ENCODE data around the gene CRYGD.

CRYGD gene

GRCh38 chr2:208096080-208096479 lies 28.2 kb downstream of the CRYGD start:
- TF ChIP-seq POLR2AphosphoS5 (IDR thresholded peaks at IDR 0.05; ENCODE audit: low read depth, low read length) = no peak
- TF ChIP-seq FOXP2 (optimal IDR thresholded peaks at IDR 0.05; ENCODE audit: borderline replicate concordance, extremely low read depth, extremely low read length, insufficient read depth) = no peak
- TF ChIP-seq, protein P1, sequence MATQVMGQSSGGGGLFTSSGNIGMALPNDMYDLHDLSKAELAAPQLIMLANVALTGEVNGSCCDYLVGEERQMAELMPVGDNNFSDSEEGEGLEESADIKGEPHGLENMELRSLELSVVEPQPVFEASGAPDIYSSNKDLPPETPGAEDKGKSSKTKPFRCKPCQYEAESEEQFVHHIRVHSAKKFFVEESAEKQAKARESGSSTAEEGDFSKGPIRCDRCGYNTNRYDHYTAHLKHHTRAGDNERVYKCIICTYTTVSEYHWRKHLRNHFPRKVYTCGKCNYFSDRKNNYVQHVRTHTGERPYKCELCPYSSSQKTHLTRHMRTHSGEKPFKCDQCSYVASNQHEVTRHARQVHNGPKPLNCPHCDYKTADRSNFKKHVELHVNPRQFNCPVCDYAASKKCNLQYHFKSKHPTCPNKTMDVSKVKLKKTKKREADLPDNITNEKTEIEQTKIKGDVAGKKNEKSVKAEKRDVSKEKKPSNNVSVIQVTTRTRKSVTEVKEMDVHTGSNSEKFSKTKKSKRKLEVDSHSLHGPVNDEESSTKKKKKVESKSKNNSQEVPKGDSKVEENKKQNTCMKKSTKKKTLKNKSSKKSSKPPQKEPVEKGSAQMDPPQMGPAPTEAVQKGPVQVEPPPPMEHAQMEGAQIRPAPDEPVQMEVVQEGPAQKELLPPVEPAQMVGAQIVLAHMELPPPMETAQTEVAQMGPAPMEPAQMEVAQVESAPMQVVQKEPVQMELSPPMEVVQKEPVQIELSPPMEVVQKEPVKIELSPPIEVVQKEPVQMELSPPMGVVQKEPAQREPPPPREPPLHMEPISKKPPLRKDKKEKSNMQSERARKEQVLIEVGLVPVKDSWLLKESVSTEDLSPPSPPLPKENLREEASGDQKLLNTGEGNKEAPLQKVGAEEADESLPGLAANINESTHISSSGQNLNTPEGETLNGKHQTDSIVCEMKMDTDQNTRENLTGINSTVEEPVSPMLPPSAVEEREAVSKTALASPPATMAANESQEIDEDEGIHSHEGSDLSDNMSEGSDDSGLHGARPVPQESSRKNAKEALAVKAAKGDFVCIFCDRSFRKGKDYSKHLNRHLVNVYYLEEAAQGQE (IDR thresholded peaks at IDR 0.05; ENCODE audit: insufficient read depth in 1 of 2, low read depth in 2 of 2, low read length in 2 of 2) = no peak
- no peak for TF ChIP-seq TAF1 (IDR thresholded peaks at IDR 0.05; ENCODE audit: borderline replicate concordance, insufficient read depth, low read length)

DNA sequence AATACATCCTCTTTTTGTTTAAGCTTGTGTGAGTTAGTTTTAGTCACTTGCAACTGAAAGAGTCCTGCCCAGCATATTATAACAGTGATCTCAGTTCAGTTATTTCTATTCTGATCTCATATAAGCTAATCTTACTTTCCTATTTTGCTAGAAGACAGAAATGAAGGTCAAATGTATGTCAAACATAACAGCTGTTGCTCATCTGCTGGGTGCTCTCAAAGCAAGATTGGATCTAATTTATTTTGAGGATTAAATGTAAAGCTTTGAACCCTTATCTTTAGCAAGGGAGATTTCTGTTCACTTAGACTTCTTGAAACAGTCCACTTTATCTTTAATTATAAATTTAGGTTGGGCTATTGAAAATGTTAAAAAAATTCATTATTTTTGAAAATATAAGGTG lies 31.2 kb downstream of the CRYGD start:
- no peak for TF ChIP-seq TAF1 (IDR thresholded peaks at IDR 0.05; ENCODE audit: borderline replicate concordance, insufficient read depth, low read length)
- TF ChIP-seq FOXP2 (optimal IDR thresholded peaks at IDR 0.05; ENCODE audit: borderline replicate concordance, extremely low read depth, extremely low read length, insufficient read depth) = no peak
- TF ChIP-seq, protein P1 (IDR thresholded peaks at IDR 0.05; ENCODE audit: insufficient read depth in 1 of 2, low read depth in 2 of 2, low read length in 2 of 2) = no peak
- no peak for TF ChIP-seq SIN3A (IDR thresholded peaks at IDR 0.05; ENCODE audit: borderline replicate concordance, insufficient read depth, low read length)
- no peak for TF ChIP-seq POLR2AphosphoS5 (IDR thresholded peaks at IDR 0.05; ENCODE audit: low read depth, low read length)

DNA sequence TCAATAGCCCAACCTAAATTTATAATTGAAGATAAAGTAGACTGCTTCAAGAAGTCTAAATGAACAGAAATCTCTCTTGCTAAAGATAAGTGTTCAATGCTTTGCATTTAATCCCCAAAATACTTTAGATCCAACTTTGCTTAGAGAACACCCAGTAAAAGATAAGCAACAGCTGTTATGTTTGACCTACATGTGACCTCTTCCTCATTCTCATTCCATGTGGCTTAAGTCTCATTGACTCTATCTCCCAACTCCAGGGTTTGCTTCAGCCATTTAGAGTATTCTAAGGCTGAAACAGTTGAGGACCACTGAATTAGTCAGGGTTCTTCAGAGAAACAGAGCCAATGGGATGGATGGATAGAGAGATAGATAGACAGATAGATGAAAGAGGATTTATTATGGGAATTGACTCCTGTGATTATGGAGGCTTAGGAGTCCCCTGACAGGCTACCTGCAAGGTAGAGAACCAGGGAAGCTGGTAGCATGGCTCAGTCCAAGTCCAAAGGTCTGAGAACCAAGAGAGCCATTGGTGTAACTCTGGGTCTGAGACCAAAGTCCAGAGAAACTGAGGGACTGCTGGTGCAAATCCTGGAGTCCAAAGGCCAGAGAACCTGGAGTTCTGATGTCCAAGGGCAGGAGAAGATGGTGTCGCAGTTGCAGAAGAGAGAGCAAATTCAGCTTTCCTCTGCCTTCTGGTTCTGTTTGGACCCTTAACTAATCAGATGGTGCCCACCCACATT lies 32.1 kb downstream of the CRYGD start:
- TF ChIP-seq POLR2AphosphoS5 (IDR thresholded peaks at IDR 0.05; ENCODE audit: low read depth, low read length) = no peak
- TF ChIP-seq TAF1 (IDR thresholded peaks at IDR 0.05; ENCODE audit: borderline replicate concordance, insufficient read depth, low read length) = no peak
- TF ChIP-seq, protein P1 (IDR thresholded peaks at IDR 0.05; ENCODE audit: insufficient read depth in 1 of 2, low read depth in 2 of 2, low read length in 2 of 2) = no peak
- no peak for TF ChIP-seq FOXP2 (optimal IDR thresholded peaks at IDR 0.05; ENCODE audit: borderline replicate concordance, extremely low read depth, extremely low read length, insufficient read depth)
- TF ChIP-seq SIN3A (IDR thresholded peaks at IDR 0.05; ENCODE audit: borderline replicate concordance, insufficient read depth, low read length) = no peak

DNA sequence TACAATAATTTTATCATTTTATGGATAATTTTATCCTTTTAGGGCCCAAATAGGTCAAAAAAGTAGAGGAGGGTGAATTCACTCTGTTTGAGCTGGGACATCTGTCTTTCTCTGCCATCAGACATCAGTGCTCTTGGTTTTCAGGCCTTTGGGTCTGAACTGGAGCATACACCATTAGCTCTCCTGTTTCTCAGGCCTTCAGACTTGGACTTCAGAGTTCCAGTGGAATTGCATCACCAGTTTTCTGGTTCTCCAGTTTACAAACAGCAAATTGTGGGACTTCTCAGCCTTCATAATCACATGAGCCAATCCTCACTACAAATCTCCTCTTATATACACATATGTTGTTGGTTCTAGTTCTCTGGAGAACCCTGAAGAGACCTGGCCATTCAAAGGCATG lies 33.9 kb downstream of the CRYGD start:
- TF ChIP-seq TAF1 (IDR thresholded peaks at IDR 0.05; ENCODE audit: borderline replicate concordance, insufficient read depth, low read length) (no peak), FOXP2 (optimal IDR thresholded peaks at IDR 0.05; ENCODE audit: borderline replicate concordance, extremely low read depth, extremely low read length, insufficient read depth) (no peak), POLR2AphosphoS5 (IDR thresholded peaks at IDR 0.05; ENCODE audit: low read depth, low read length) (no peak), SIN3A (IDR thresholded peaks at IDR 0.05; ENCODE audit: borderline replicate concordance, insufficient read depth, low read length) (no peak)
- TF ChIP-seq, protein P1 (IDR thresholded peaks at IDR 0.05; ENCODE audit: insufficient read depth in 1 of 2, low read depth in 2 of 2, low read length in 2 of 2) = no peak
